Measurements from ENCODE around the gene GNG13. TPM values are rescaled to one million over a fixed set of nuclear protein-coding genes. Genes with fewer than 3 reads are reported as not detected.

GNG13 gene
- total RNA-seq, 1 experiment from 2014 or later: not detected

DNA sequence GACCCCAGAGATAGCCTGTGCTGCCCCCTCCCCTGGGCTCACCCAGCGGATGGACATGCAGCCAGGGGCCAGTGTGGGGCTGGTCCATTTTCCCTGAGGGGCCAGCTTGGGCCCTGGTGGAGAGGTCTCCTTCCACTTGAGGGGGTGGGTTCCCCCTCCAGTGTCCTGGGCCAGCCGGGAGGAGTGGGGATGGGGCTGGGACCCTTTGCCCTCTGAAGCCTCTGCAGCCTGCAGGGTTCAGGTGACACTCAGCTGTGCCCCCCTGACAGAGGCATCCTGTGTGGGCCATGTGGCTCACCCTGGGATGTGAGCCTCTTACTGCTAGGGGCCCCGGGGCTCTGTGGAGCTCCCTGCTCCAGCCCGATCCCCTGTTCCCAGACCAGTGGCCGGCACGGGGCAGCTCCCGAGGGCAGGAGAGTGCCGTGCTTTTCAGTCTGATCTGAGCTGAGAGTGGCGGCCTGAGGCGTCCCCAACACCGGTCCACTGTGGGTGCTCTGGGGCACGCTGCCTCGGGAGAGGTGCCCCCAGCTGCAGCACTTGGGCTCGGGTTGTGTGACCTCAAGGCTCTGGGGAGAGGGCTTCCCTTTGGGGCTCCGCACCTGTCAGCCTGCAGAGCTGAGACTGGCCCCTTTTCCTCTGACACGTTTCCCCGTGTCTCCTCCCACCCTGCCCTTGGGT is 439 bp upstream of the GNG13 start:
- intact Hi-C loops (cut with micrococcal nuclease; ENCODE audit: unreplicated experiment): no loop called here
- Histone ChIP-seq H3K4me3 (ENCODE audit: low read depth, low read length) (no peak overlapping the region), H3K4me1 (peaks cover 9% of the 10 kb centered on the region), H3K36me3 (ENCODE audit: control insufficient read depth, insufficient read depth, low read length) (no peaks in the 10 kb centered on the region), H3K9me3 (no peaks in the 10 kb centered on the region), H3K27me3 (replicated peaks; ENCODE audit: control insufficient read depth, insufficient read depth, low read length) (no peaks in the 10 kb centered on the region)
- Mint-ChIP-seq H3K27me3 (ENCODE audit: insufficient read depth, unreplicated experiment) (no peaks in the 10 kb centered on the region), H3K27ac (ENCODE audit: unreplicated experiment) (no peak overlapping the region), H3K4me3 (ENCODE audit: unreplicated experiment) (no peak overlapping the region), H3K36me3 (ENCODE audit: insufficient read depth, unreplicated experiment) (peaks cover 37% of the 10 kb centered on the region), H3K9me3 (ENCODE audit: unreplicated experiment) (no peaks in the 10 kb centered on the region), H3K4me1 (ENCODE audit: low read depth, unreplicated experiment) (no peaks in the 10 kb centered on the region)
- POLR2A ChIA-PET: interaction anchor here (0.5 to 0.8 kb wide), 2 partner anchors 13 to 42 kb away, joined by 3 to 4 read pairs; partner anchors contain the start of genes CHTF18 and RPUSD1
- BruUV-seq (replicated peaks): no TSS peak
- TF ChIP-seq, protein P1, sequence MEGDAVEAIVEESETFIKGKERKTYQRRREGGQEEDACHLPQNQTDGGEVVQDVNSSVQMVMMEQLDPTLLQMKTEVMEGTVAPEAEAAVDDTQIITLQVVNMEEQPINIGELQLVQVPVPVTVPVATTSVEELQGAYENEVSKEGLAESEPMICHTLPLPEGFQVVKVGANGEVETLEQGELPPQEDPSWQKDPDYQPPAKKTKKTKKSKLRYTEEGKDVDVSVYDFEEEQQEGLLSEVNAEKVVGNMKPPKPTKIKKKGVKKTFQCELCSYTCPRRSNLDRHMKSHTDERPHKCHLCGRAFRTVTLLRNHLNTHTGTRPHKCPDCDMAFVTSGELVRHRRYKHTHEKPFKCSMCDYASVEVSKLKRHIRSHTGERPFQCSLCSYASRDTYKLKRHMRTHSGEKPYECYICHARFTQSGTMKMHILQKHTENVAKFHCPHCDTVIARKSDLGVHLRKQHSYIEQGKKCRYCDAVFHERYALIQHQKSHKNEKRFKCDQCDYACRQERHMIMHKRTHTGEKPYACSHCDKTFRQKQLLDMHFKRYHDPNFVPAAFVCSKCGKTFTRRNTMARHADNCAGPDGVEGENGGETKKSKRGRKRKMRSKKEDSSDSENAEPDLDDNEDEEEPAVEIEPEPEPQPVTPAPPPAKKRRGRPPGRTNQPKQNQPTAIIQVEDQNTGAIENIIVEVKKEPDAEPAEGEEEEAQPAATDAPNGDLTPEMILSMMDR (IDR thresholded peaks at IDR 0.05; ENCODE audit: insufficient read depth in 1 of 2, low read depth in 1 of 2, low read length in 1 of 2, severe bottlenecking in 1 of 2, unreplicated experiment in 1 of 2): no peak
- DNase-seq: no peak
- CTCF ChIA-PET: interaction anchor here (0.6 kb wide), 3 partner anchors 31 to 76 kb away, joined by 3 to 12 read pairs (median 6); no protein-coding TSS in a partner anchor

DNA sequence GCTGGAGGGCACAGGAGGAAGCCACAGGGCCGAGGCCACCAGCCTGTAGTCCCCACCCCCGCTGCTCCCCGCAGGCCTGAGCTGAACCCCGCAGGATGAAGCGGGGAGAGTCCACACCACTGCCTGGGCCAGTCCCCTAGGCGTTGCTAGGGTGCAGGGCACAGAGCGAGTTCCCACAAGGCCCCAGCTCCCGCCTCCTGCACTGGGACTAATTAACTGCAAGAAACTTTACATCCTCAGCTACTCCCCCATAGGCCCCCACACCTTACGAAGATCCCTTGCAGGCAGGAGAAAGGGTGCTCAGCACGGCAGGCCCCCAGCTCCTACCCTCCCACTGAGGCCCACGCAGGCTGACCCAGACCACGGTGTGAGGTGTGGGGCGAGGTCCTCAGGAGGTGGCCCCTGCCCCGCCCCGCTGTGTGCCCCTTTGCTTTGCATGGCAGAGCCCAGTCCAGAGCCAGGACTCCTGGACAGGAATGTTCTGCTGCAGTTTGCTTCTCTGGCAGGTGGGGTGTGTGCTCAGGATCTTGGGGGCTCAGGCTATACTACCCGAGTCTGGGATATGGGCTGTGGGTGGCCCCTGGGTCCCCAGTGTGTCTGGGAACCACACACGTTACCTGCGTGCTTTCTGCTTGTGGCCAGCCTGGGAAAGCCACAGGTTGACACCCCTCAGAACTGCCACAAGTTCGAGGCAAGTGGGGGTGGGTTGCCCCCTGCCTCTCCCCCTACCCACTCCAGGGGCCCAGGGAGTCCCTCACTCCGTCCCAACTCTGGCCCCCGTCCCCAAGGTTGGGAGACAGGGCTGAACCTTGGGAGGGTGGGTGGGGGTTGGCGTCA is 1.2 kb downstream of the GNG13 start:
- ChIA-PET CTCF (no interaction called here), POLR2A (no interaction called here)
- no peak overlapping the region for H3K4me3 Mint-ChIP-seq (ENCODE audit: unreplicated experiment)
- peaks cover 42% of the 10 kb centered on the region for H3K36me3 Mint-ChIP-seq (ENCODE audit: insufficient read depth, unreplicated experiment)
- TF ChIP-seq, protein P1 (IDR thresholded peaks at IDR 0.05; ENCODE audit: insufficient read depth in 1 of 2, low read depth in 1 of 2, low read length in 1 of 2, severe bottlenecking in 1 of 2, unreplicated experiment in 1 of 2): no peak
- H3K27me3 ChIP-seq (replicated peaks; ENCODE audit: control insufficient read depth, insufficient read depth, low read length): no peaks in the 10 kb centered on the region
- H3K27me3 Mint-ChIP-seq (ENCODE audit: insufficient read depth, unreplicated experiment): no peaks in the 10 kb centered on the region
- BruUV-seq (replicated peaks): no TSS peak
- no peaks in the 10 kb centered on the region for H3K4me1 Mint-ChIP-seq (ENCODE audit: low read depth, unreplicated experiment)
- peaks cover 9% of the 10 kb centered on the region for H3K4me1 ChIP-seq
- H3K27ac Mint-ChIP-seq (ENCODE audit: unreplicated experiment): no peak overlapping the region
- no peak for DNase-seq
- no peaks in the 10 kb centered on the region for H3K9me3 ChIP-seq
- intact Hi-C loops (cut with micrococcal nuclease; ENCODE audit: unreplicated experiment): no loop called here
- H3K36me3 ChIP-seq (ENCODE audit: control insufficient read depth, insufficient read depth, low read length): no peaks in the 10 kb centered on the region
- no peak overlapping the region for H3K4me3 ChIP-seq (ENCODE audit: low read depth, low read length)
- no peaks in the 10 kb centered on the region for H3K9me3 Mint-ChIP-seq (ENCODE audit: unreplicated experiment)

DNA sequence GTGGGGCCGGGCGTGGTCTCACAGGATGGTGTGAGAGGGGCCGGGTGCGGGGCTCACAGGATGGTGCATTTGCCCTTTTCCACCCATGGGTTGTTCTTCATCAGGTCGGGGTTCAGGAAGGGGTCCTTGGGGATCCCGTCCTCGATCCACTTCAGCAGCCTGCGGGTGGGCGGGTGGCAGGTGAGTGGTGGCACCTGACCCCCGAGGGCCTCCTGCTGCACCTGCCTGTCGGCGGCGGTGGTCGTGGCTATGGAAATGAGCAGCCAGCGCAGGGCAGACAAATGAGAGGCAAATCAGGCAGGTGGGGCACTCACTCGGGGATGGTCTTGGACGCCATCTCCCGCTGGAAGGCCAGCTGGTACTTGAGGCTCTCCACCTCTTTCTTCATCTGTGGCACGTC is 1.9 kb downstream of the GNG13 start:
- POLR2A ChIA-PET: no interaction called here
- BruUV-seq (replicated peaks): no TSS peak
- peaks cover 42% of the 10 kb centered on the region for H3K36me3 Mint-ChIP-seq (ENCODE audit: insufficient read depth, unreplicated experiment)
- Histone ChIP-seq H3K4me3 (ENCODE audit: low read depth, low read length) (no peak overlapping the region), H3K9me3 (no peaks in the 10 kb centered on the region), H3K36me3 (ENCODE audit: control insufficient read depth, insufficient read depth, low read length) (no peaks in the 10 kb centered on the region), H3K27me3 (replicated peaks; ENCODE audit: control insufficient read depth, insufficient read depth, low read length) (no peaks in the 10 kb centered on the region), H3K4me1 (peaks cover 9% of the 10 kb centered on the region)
- no peaks in the 10 kb centered on the region for H3K4me1 Mint-ChIP-seq (ENCODE audit: low read depth, unreplicated experiment)
- H3K27ac Mint-ChIP-seq (ENCODE audit: unreplicated experiment): no peak overlapping the region
- no peak for DNase-seq
- CTCF ChIA-PET: no interaction called here
- H3K9me3 Mint-ChIP-seq (ENCODE audit: unreplicated experiment): no peaks in the 10 kb centered on the region
- TF ChIP-seq, protein P1 (IDR thresholded peaks at IDR 0.05; ENCODE audit: insufficient read depth in 1 of 2, low read depth in 1 of 2, low read length in 1 of 2, severe bottlenecking in 1 of 2, unreplicated experiment in 1 of 2): no peak
- H3K27me3 Mint-ChIP-seq (ENCODE audit: insufficient read depth, unreplicated experiment): no peaks in the 10 kb centered on the region
- no peak overlapping the region for H3K4me3 Mint-ChIP-seq (ENCODE audit: unreplicated experiment)
- intact Hi-C loops (cut with micrococcal nuclease; ENCODE audit: unreplicated experiment): no loop called here

Measured in Caco-2 (cell line).